MM.1S (cell line): ENCODE results near the gene ALAS1.

Experiments used
- CTCF ChIP-seq: fragments of 300-600 bp; sonication (generic); IDR thresholded peaks from 2 replicates; pipeline ENCODE4 v1.5.1; 2016; ENCODE audit warnings: antibody characterized with exemption, low read length, mixed read lengths
- EZH2phosphoT487 ChIP-seq: fragments of 300-600 bp; sonication (generic); IDR thresholded peaks from 2 replicates; pipeline ENCODE4 v1.6.1; 2018; ENCODE audit warnings: antibody characterized with exemption, low read length

- TF ChIP-seq CTCF (no peak), EZH2phosphoT487 (no peak)
Observed at GRCh38 chr3:52245322-52246263, 47.6 kb downstream of the ALAS1 start, which contains the start of gene PPM1M.
